Astrocyte of the cerebellum (primary cell): ENCODE results near the gene ARMC9.

Source experiments
- DNase-seq: peaks from one replicate; pipeline ENCODE4 v3.0.0-alpha.2; 2011; ENCODE audit warnings: low read depth
- H3K4me3 ChIP-seq: 2 replicates; pipeline ENCODE4 v1.5.1; 2011; ENCODE audit warnings: mild to moderate bottlenecking, low read depth, low read length, moderate library complexity
- in situ Hi-C: cut with HindIII; loops from 2 replicates; pipeline ENCODE4 v1.10.0; 2017; ENCODE audit warnings: low sequenced_read_pairs
- TF ChIP-seq, protein P1 (sequence below): IDR thresholded peaks from 2 replicates; pipeline ENCODE4 v1.5.1; 2012; ENCODE audit warnings: low read length, low read depth, moderate library complexity, mild to moderate bottlenecking; ENCODE audit errors: missing control alignments

The ARMC9 gene

DNA sequence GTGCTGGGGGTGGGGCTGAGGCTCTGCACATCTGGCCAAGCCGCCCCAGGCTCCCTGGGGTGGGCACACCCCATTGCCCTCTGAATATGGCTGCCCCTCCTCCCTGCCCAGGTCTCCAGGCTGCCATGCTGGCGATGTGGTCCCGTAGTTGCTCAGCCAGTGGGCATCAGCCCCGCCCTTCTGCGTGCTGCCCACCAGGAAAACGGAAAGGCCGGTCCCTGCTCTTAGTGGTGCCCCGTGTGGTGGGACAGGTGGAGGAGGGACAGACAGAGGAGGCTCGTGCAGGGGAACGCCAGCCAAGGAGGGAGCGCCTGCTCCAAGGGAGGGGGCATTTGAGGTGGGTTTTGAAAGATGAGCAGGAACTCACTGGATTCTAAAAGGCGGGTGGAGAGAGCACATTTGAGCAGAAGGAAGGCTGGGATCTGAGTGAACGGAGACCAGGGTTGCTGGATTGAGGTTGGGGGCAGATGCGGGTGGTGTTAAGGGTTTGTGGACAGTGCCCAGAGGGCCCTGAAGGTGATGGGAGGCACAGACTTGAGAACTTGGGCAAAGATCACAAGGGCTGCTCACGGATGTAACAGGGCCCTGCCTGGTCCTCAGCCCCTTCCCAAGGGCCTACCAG lies 190.4 kb downstream of the ARMC9 start:
- in situ Hi-C loops: no loop called here
- no peak overlapping the region for H3K4me3 ChIP-seq
- TF ChIP-seq, protein P1, sequence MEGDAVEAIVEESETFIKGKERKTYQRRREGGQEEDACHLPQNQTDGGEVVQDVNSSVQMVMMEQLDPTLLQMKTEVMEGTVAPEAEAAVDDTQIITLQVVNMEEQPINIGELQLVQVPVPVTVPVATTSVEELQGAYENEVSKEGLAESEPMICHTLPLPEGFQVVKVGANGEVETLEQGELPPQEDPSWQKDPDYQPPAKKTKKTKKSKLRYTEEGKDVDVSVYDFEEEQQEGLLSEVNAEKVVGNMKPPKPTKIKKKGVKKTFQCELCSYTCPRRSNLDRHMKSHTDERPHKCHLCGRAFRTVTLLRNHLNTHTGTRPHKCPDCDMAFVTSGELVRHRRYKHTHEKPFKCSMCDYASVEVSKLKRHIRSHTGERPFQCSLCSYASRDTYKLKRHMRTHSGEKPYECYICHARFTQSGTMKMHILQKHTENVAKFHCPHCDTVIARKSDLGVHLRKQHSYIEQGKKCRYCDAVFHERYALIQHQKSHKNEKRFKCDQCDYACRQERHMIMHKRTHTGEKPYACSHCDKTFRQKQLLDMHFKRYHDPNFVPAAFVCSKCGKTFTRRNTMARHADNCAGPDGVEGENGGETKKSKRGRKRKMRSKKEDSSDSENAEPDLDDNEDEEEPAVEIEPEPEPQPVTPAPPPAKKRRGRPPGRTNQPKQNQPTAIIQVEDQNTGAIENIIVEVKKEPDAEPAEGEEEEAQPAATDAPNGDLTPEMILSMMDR: no peak
- no peak for DNase-seq

- TF ChIP-seq, protein P1: no peak
- no peak overlapping the region for H3K4me3 ChIP-seq
- in situ Hi-C loops: no loop called here
- DNase-seq: no peak
Measured at GRCh38 chr2:231390667-231391066, 192.2 kb downstream of the ARMC9 start.

- TF ChIP-seq, protein P1: no peak
- no peak for DNase-seq
- H3K4me3 ChIP-seq: no peak overlapping the region
- in situ Hi-C loops: no loop called here
Measured at GRCh38 chr2:231391981-231392380, 193.6 kb downstream of the ARMC9 start.

DNA sequence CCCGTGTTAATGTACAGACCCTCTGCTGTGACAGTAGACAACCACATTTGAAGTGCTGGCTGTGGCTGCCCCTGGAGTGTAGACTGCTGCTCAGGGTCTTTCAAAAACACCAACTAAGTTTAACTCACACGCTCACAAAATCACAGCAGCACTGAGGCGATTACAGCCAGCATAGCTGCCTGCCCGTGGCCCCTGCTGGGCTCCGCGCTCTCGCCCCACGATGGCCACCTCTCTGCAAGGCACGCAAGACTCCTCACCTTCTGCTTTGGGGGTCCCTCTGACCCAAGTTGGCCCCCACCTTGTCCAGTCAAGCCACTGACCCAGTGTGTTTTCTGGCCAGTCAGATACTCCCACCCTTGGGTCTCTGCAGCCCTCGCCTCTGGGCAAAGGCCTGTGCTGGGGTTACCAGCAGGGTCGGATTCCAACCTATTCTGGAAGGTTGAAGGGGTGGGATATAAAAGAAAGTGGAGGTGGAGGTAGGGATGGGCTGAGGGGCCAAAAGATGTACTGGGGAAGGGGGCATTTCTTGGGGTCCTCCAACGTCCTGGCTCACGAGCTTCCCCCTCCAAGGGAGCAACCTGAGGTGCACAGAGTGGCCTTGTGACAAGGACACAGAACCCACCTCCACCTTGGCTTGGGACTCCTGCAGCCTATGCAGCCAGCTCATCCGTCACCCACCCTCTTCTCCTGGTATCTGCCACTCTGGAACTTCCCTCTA lies 194.2 kb downstream of the ARMC9 start:
- in situ Hi-C loops: no loop called here

GRCh38 chr2:231393149-231394131 lies 195.0 kb downstream of the ARMC9 start:
- in situ Hi-C loops: no loop called here
- no peak for DNase-seq
- H3K4me3 ChIP-seq: no peak overlapping the region

More for the DNA sequence above, 194.2 kb downstream of the ARMC9 start:
- no peak overlapping the region for H3K4me3 ChIP-seq
- no peak for DNase-seq
- TF ChIP-seq, protein P1: no peak

More at GRCh38 chr2:231393149-231394131, 195.0 kb downstream of the ARMC9 start:
- TF ChIP-seq, protein P1: no peak
